Glutamatergic neuron (in vitro differentiated cells): ENCODE measurements around the gene HSPBP1. TPM values are rescaled to one million over a fixed set of nuclear protein-coding genes. Genes with fewer than 3 reads are reported as not detected.
A peak's percentile ranks its signal among the peaks of the same experiment; 100 is the strongest.

Source experiments
- DNase-seq: peaks from one replicate; pipeline ENCODE4 v3.0.0; 2022
- H3K27ac Mint-ChIP-seq: one replicate; pipeline ENCODE4 v1.8.0; 2020; ENCODE audit warnings: mild to moderate bottlenecking, mixed read lengths, inconsistent platforms; ENCODE audit not compliant: unreplicated experiment
- H3K27me3 Mint-ChIP-seq: one replicate; pipeline ENCODE4 v1.8.0; 2020; ENCODE audit warnings: mild to moderate bottlenecking, moderate library complexity, mixed read lengths, inconsistent platforms; ENCODE audit not compliant: unreplicated experiment
- H3K36me3 Mint-ChIP-seq: one replicate; pipeline ENCODE4 v1.8.0; 2020; ENCODE audit warnings: mild to moderate bottlenecking, mixed read lengths, inconsistent platforms; ENCODE audit not compliant: unreplicated experiment
- H3K4me1 Mint-ChIP-seq: one replicate; pipeline ENCODE4 v1.8.0; 2020; ENCODE audit warnings: mild to moderate bottlenecking, low read depth, mixed read lengths, inconsistent platforms; ENCODE audit not compliant: unreplicated experiment
- H3K4me3 Mint-ChIP-seq: one replicate; pipeline ENCODE4 v1.8.0; 2020; ENCODE audit warnings: mild to moderate bottlenecking, mixed read lengths, inconsistent platforms; ENCODE audit not compliant: unreplicated experiment
- H3K9me3 Mint-ChIP-seq: one replicate; pipeline ENCODE4 v1.8.0; 2020; ENCODE audit warnings: mild to moderate bottlenecking, moderate library complexity, mixed read lengths, inconsistent platforms; ENCODE audit not compliant: unreplicated experiment
- CTCF ChIP-seq: fragments of 200-600 bp; sonication (generic); IDR thresholded peaks from one replicate; pipeline ENCODE4 v1.5.0; 2021; ENCODE audit not compliant: partially characterized antibody, unreplicated experiment
- total RNA-seq: library from RNA; stranded (reverse); fragmentation: NEBNext Ultra II Directional; extraction: Animal tissue kit (Norgen Biotek cat#: 25700); gene quantifications from one replicate; pipeline ENCODE4 v1.2.1, GENCODE V29; 2021; ENCODE audit not compliant: unreplicated experiment

Gene HSPBP1
- total RNA-seq, 1 donor from 2014 or later, result 41.5 TPM

GRCh38 chr19:55283548-55284377 is 3.9 kb upstream of the HSPBP1 start, which contains the start of gene BRSK1:
Gene BRSK1 (plus strand): TSS chr19:55283997. CDS start chr19:55284443, 446 bp downstream.
- Mint-ChIP-seq H3K27ac (peak within 1 kb of the TSS; percentile 100), H3K36me3 (no peaks in the 10 kb centered on the region), H3K4me1 (peaks cover 11% of the 10 kb centered on the region), H3K27me3 (peaks cover 10% of the 10 kb centered on the region), H3K4me3 (peak within 1 kb of the TSS; percentile 89), H3K9me3 (peaks cover 19% of the 10 kb centered on the region)
- peak; percentile 91 for DNase-seq
- TF ChIP-seq CTCF, result no peak

- no peak for DNase-seq
- Mint-ChIP-seq H3K36me3 (no peaks in the 10 kb centered on the region), H3K27me3 (peaks cover 8% of the 10 kb centered on the region), H3K27ac (peak overlapping the region; percentile 92), H3K4me3 (peak overlapping the region; percentile 98), H3K4me1 (peaks cover 13% of the 10 kb centered on the region), H3K9me3 (peaks cover 16% of the 10 kb centered on the region)
- TF ChIP-seq CTCF, result no peak
Measured at GRCh38 chr19:55279340-55279739, 570 bp downstream of the HSPBP1 start.

- Mint-ChIP-seq H3K27me3 (peaks cover 6% of the 10 kb centered on the region), H3K4me1 (peaks cover 14% of the 10 kb centered on the region), H3K27ac (no peak overlapping the region)
Measured at GRCh38 chr19:55278391-55279135, 1.3 kb downstream of the HSPBP1 start.

GRCh38 chr19:55277494-55277893 is 2.4 kb downstream of the HSPBP1 start:
- H3K27me3 Mint-ChIP-seq, result no peaks in the 10 kb centered on the region
- no peak overlapping the region for H3K27ac Mint-ChIP-seq
- H3K9me3 Mint-ChIP-seq, result peaks cover 10% of the 10 kb centered on the region
- H3K4me3 Mint-ChIP-seq, result no peak overlapping the region
- no peak for TF ChIP-seq CTCF
- H3K36me3 Mint-ChIP-seq, result no peaks in the 10 kb centered on the region
- DNase-seq, result no peak
- peaks cover 9% of the 10 kb centered on the region for H3K4me1 Mint-ChIP-seq

More at GRCh38 chr19:55278391-55279135, 1.3 kb downstream of the HSPBP1 start:
- TF ChIP-seq CTCF, result no peak
- Mint-ChIP-seq H3K36me3 (no peaks in the 10 kb centered on the region), H3K9me3 (peaks cover 16% of the 10 kb centered on the region), H3K4me3 (peak overlapping the region; percentile 98)
- DNase-seq, result no peak
